ENCODE data around the gene CBX1. TPM values are rescaled to one million over a fixed set of nuclear protein-coding genes. Genes with fewer than 3 reads are reported as not detected.

Gene CBX1
- total and polyA plus RNA-seq, 4 donors = 17.6 to 43.2 (median 28.9) TPM

DNA sequence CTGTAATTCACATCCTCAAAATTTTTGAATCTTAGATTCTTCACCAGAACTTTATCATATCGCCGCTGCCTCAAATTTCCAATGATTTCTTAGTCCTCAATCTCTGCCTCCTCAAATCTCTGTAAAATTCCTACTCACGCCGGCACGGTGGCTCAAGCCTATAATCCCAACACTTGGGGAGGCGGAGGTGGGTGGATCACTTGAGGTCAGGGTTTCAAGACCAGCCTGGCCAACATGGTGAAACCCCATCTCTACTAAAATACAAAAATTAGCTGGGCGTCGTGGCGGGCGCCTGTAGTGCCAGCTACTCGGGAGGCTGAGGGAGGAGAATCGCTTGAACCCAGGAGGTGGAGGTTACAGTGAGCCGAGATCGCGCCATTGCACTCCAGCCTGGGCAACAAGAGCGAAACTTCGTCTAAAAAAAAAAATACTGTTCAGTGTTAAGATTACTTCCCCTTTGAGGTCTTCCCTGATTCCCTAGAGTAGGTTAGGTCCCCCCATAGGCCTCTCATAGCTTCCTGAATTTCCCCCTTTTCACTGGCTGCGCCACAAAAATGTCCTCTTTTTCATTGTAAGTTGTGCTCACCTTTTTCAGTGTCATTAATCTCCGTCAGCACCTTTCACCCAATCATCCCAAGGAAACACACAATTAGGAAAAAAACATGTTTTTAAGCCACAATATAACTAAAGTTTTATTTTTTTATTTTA, 919 bp upstream of the CBX1 start:
- Histone ChIP-seq H3K9me3 (ENCODE audit: control insufficient read depth in 4 of 4, insufficient read depth in 3 of 4, low read length in 3 of 4) (no peaks in the 10 kb centered on the region), H3K27me3 (ENCODE audit: control insufficient read depth in 3 of 3, insufficient read depth in 3 of 3, low read length in 2 of 3) (no peaks in the 10 kb centered on the region), H3K36me3 (ENCODE audit: control insufficient read depth in 4 of 4, insufficient read depth in 4 of 4, low read length in 4 of 4) (no peaks in the 10 kb centered on the region), H3K4me3 (no peak overlapping the region), H3K4me1 (ENCODE audit: control insufficient read depth in 5 of 5, insufficient read depth in 5 of 5, low read length in 5 of 5) (peaks cover 0 to 13% (median 4%) of the 10 kb centered on the region in 5 donors), H3K9ac (ENCODE audit: insufficient read depth in 1 of 2, low read length in 2 of 2) (no peak overlapping the region), H3K27ac (ENCODE audit: low read depth in 1 of 2, low read length in 1 of 2) (no peak overlapping the region)
- ATAC-seq (ENCODE audit: insufficient read depth, low FRiP score) (no peak), DNase-seq (no peak)
- WGBS, 2 donors = 55 to 78% methylated on average over 19 of the region's 19 CpGs
- TF ChIP-seq, protein P1, sequence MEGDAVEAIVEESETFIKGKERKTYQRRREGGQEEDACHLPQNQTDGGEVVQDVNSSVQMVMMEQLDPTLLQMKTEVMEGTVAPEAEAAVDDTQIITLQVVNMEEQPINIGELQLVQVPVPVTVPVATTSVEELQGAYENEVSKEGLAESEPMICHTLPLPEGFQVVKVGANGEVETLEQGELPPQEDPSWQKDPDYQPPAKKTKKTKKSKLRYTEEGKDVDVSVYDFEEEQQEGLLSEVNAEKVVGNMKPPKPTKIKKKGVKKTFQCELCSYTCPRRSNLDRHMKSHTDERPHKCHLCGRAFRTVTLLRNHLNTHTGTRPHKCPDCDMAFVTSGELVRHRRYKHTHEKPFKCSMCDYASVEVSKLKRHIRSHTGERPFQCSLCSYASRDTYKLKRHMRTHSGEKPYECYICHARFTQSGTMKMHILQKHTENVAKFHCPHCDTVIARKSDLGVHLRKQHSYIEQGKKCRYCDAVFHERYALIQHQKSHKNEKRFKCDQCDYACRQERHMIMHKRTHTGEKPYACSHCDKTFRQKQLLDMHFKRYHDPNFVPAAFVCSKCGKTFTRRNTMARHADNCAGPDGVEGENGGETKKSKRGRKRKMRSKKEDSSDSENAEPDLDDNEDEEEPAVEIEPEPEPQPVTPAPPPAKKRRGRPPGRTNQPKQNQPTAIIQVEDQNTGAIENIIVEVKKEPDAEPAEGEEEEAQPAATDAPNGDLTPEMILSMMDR (IDR thresholded peaks at IDR 0.05; ENCODE audit: control extremely low read depth, extremely low read depth) = no peak

GRCh38 chr17:48100591-48101011, 677 bp downstream of the CBX1 start:
- Histone ChIP-seq H3K9me3 (ENCODE audit: control insufficient read depth in 4 of 4, insufficient read depth in 3 of 4, low read length in 3 of 4) (no peaks in the 10 kb centered on the region), H3K9ac (ENCODE audit: insufficient read depth in 1 of 2, low read length in 2 of 2) (peak overlapping the region; percentile 45 to 63), H3K27ac (ENCODE audit: low read depth in 1 of 2, low read length in 1 of 2) (peak overlapping the region; percentile 79 to 84), H3K4me3 (peak overlapping the region; percentile 55), H3K27me3 (ENCODE audit: control insufficient read depth in 3 of 3, insufficient read depth in 3 of 3, low read length in 2 of 3) (no peaks in the 10 kb centered on the region), H3K36me3 (ENCODE audit: control insufficient read depth in 4 of 4, insufficient read depth in 4 of 4, low read length in 4 of 4) (no peaks in the 10 kb centered on the region), H3K4me1 (ENCODE audit: control insufficient read depth in 5 of 5, insufficient read depth in 5 of 5, low read length in 5 of 5) (peaks cover 0 to 10% (median 2%) of the 10 kb centered on the region in 5 donors)
- DNase-seq (peak in 2 of 3 donors; percentile 84), ATAC-seq (ENCODE audit: insufficient read depth, low FRiP score) (peak; percentile 43)
- TF ChIP-seq, protein P1 (IDR thresholded peaks at IDR 0.05; ENCODE audit: control extremely low read depth, extremely low read depth) = no peak
- WGBS, 2 donors = 1 to 2% methylated on average over 23 of the region's 23 CpGs

GRCh38 chr17:48100160-48100559, 1.1 kb downstream of the CBX1 start:
- TF ChIP-seq, protein P1 (IDR thresholded peaks at IDR 0.05; ENCODE audit: control extremely low read depth, extremely low read depth) = no peak
- H3K4me1 ChIP-seq (ENCODE audit: control insufficient read depth in 5 of 5, insufficient read depth in 5 of 5, low read length in 5 of 5) = peaks cover 0 to 10% (median 2%) of the 10 kb centered on the region in 5 donors
- ATAC-seq (ENCODE audit: insufficient read depth, low FRiP score) (no peak), DNase-seq (no peak)
- 52 to 67% methylated on average over 10 of the region's 10 CpGs for WGBS, 2 donors
- H3K27me3 ChIP-seq (ENCODE audit: control insufficient read depth in 3 of 3, insufficient read depth in 3 of 3, low read length in 2 of 3) = no peaks in the 10 kb centered on the region
- H3K27ac ChIP-seq (ENCODE audit: low read depth in 1 of 2, low read length in 1 of 2) = peak overlapping the region in 1 of 2 donors; percentile 84
- peak overlapping the region; percentile 45 to 63 for H3K9ac ChIP-seq (ENCODE audit: insufficient read depth in 1 of 2, low read length in 2 of 2)
- no peaks in the 10 kb centered on the region for H3K36me3 ChIP-seq (ENCODE audit: control insufficient read depth in 4 of 4, insufficient read depth in 4 of 4, low read length in 4 of 4)
- H3K9me3 ChIP-seq (ENCODE audit: control insufficient read depth in 4 of 4, insufficient read depth in 3 of 4, low read length in 3 of 4) = no peaks in the 10 kb centered on the region
- peak overlapping the region; percentile 55 for H3K4me3 ChIP-seq
